ENCODE data around the gene FAM20C. TPM values are rescaled to one million over a fixed set of nuclear protein-coding genes. Genes with fewer than 3 reads are reported as not detected.

Gene FAM20C
- total RNA-seq, 3 donors from 2014 or later (not counting 1 experiment from before 2014, with no cell fraction given) = 1.2 to 8.6 (median 3.9) TPM

GRCh38 chr7:231030-231857, 38.9 kb downstream of the FAM20C start:
- intact Hi-C loops (cut with micrococcal nuclease) = no loop called here
- no peak for TF ChIP-seq CTCF (IDR thresholded peaks at IDR 0.05)
- Mint-ChIP-seq H3K27me3 (ENCODE audit: low read depth in 2 of 2) (no peaks in the 10 kb centered on the region), H3K36me3 (no peaks in the 10 kb centered on the region), H3K4me1 (no peaks in the 10 kb centered on the region), H3K27ac (no peak overlapping the region), H3K9me3 (no peaks in the 10 kb centered on the region), H3K4me3 (no peak overlapping the region)
- Histone ChIP-seq H3K36me3 (ENCODE audit: control insufficient read depth, insufficient read depth, low read length) (no peaks in the 10 kb centered on the region), H3K4me1 (ENCODE audit: control insufficient read depth, insufficient read depth, low read length) (no peaks in the 10 kb centered on the region), H3K27ac (ENCODE audit: low read length) (no peak overlapping the region), H3K4me3 (ENCODE audit: low read length) (no peak overlapping the region), H3K9me3 (ENCODE audit: control insufficient read depth, insufficient read depth, low read length) (no peaks in the 10 kb centered on the region), H3K27me3 (ENCODE audit: control insufficient read depth, insufficient read depth, low read length) (no peaks in the 10 kb centered on the region)
- WGBS (ENCODE audit: insufficient coverage) = 88% methylated on average over 38 of the region's 38 CpGs
- no peak for DNase-seq
- ATAC-seq = no peak

GRCh38 chr7:231858-232246, 39.5 kb downstream of the FAM20C start:
- intact Hi-C loops (cut with micrococcal nuclease) = no loop called here
- H3K4me1 ChIP-seq (ENCODE audit: control insufficient read depth, insufficient read depth, low read length) = no peaks in the 10 kb centered on the region
- Mint-ChIP-seq H3K27me3 (ENCODE audit: low read depth in 2 of 2) (no peaks in the 10 kb centered on the region), H3K27ac (no peak overlapping the region), H3K9me3 (no peaks in the 10 kb centered on the region), H3K36me3 (no peaks in the 10 kb centered on the region), H3K4me3 (no peak overlapping the region), H3K4me1 (no peaks in the 10 kb centered on the region)
- H3K36me3 ChIP-seq (ENCODE audit: control insufficient read depth, insufficient read depth, low read length) = no peaks in the 10 kb centered on the region
- H3K9me3 ChIP-seq (ENCODE audit: control insufficient read depth, insufficient read depth, low read length) = no peaks in the 10 kb centered on the region
- no peak for TF ChIP-seq CTCF (IDR thresholded peaks at IDR 0.05)
- ATAC-seq = no peak
- H3K27ac ChIP-seq (ENCODE audit: low read length) = no peak overlapping the region
- no peak for DNase-seq
- 93% methylated on average over 21 of the region's 21 CpGs for WGBS (ENCODE audit: insufficient coverage)
- H3K4me3 ChIP-seq (ENCODE audit: low read length) = no peak overlapping the region
- H3K27me3 ChIP-seq (ENCODE audit: control insufficient read depth, insufficient read depth, low read length) = no peaks in the 10 kb centered on the region

GRCh38 chr7:232410-233248, 40.3 kb downstream of the FAM20C start:
- H3K9me3 ChIP-seq (ENCODE audit: control insufficient read depth, insufficient read depth, low read length) = no peaks in the 10 kb centered on the region
- H3K27ac Mint-ChIP-seq = no peak overlapping the region
- no peak for TF ChIP-seq CTCF (IDR thresholded peaks at IDR 0.05)
- no peaks in the 10 kb centered on the region for H3K4me1 Mint-ChIP-seq
- 85% methylated on average over 43 of the region's 43 CpGs for WGBS (ENCODE audit: insufficient coverage)
- H3K4me1 ChIP-seq (ENCODE audit: control insufficient read depth, insufficient read depth, low read length) = no peaks in the 10 kb centered on the region
- no peaks in the 10 kb centered on the region for H3K36me3 ChIP-seq (ENCODE audit: control insufficient read depth, insufficient read depth, low read length)
- no peaks in the 10 kb centered on the region for H3K36me3 Mint-ChIP-seq
- H3K27me3 ChIP-seq (ENCODE audit: control insufficient read depth, insufficient read depth, low read length) = no peaks in the 10 kb centered on the region
- intact Hi-C loops (cut with micrococcal nuclease) = no loop called here
- DNase-seq (no peak), ATAC-seq (no peak)
- no peak overlapping the region for H3K27ac ChIP-seq (ENCODE audit: low read length)
- H3K4me3 ChIP-seq (ENCODE audit: low read length) = no peak overlapping the region
- no peaks in the 10 kb centered on the region for H3K9me3 Mint-ChIP-seq
- H3K4me3 Mint-ChIP-seq = no peak overlapping the region
- H3K27me3 Mint-ChIP-seq (ENCODE audit: low read depth in 2 of 2) = no peaks in the 10 kb centered on the region

Data from natural killer cell (primary cell).